IPS-18a (cell line): ENCODE measurements around the gene PLXNA4.

Experiments
- H3K27ac ChIP-seq: one replicate; pipeline ENCODE4 v1.5.1; 2013; ENCODE audit warnings: low read length
- H3K27me3 ChIP-seq: one replicate; pipeline ENCODE4 v1.6.1; 2013; ENCODE audit warnings: mild to moderate bottlenecking, low read length; ENCODE audit not compliant: control insufficient read depth, insufficient read depth
- H3K36me3 ChIP-seq: one replicate; pipeline ENCODE4 v1.6.1; 2013; ENCODE audit warnings: low read depth, low read length; ENCODE audit not compliant: control insufficient read depth
- H3K4me1 ChIP-seq: one replicate; pipeline ENCODE4 v1.6.1; 2013; ENCODE audit warnings: low read depth, low read length; ENCODE audit not compliant: control insufficient read depth
- H3K4me3 ChIP-seq: one replicate; pipeline ENCODE4 v1.5.1; 2013; ENCODE audit warnings: low read length
- H3K9ac ChIP-seq: one replicate; pipeline ENCODE4 v1.6.1; 2013; ENCODE audit warnings: mild to moderate bottlenecking, low read length, moderate library complexity
- H3K9me3 ChIP-seq: one replicate; pipeline ENCODE4 v1.6.1; 2013; ENCODE audit warnings: low read depth, low read length; ENCODE audit not compliant: control insufficient read depth

PLXNA4 gene

DNA sequence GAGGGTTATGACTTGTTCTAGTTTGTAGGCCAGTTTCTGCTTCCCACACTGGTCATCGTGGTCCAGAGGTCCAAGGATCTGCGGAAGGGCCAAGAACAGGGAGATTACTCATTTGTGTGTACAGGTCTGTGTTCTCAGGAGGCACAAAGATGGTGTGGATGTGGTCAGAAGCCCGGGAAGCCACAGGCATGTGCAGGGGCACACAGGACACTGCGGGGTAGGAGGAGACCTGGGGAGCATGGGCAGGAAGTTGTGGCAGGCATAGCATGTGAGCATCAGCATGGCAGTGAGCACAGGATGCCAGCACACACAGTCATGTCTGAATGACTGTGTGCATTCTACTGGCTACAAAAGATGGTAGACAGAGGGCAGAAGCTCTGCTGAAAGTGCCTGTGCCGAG, 445.8 kb downstream of the PLXNA4 start:
- Histone ChIP-seq H3K27me3 (no peaks in the 10 kb centered on the region), H3K27ac (no peak overlapping the region), H3K4me3 (no peak overlapping the region), H3K36me3 (no peaks in the 10 kb centered on the region), H3K9ac (no peak overlapping the region), H3K9me3 (no peaks in the 10 kb centered on the region), H3K4me1 (peaks cover 4% of the 10 kb centered on the region)

DNA sequence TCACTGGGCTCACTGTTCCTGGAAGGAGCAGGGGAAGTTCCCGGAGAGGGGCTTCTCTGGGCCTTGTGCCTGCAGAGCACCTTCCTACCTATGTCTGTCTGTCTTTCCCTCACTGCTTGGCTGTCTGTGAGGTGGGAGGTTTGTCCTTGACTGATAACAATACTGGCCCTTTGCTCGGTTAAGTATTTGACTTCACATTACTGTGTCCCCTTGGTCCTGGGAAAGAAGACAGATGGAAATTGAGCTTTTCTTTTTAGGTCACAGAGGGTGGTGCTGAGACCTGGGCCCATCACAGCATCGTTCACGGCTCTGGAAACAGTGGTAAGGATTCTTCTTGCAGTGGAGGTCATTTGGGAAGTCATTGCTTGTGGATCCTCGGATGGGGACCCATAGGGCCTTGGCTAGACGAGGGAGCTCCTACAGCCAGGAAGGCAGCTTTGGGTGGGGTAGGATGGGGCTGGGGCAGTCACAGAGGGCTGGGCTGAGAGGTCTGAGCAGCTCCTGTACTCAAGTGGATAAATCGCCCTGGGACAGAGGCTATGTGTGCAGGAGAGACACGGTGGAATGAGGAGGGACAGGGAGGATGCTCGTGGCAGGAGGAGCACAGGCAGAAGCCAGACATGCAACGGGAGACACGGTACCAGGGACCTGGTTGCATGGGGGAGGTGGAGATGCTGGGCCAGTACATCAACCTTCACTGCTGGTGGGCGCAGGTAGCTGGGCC, 450.2 kb downstream of the PLXNA4 start:
- Histone ChIP-seq H3K27ac (no peak overlapping the region), H3K9me3 (no peaks in the 10 kb centered on the region), H3K4me1 (no peaks in the 10 kb centered on the region)

DNA sequence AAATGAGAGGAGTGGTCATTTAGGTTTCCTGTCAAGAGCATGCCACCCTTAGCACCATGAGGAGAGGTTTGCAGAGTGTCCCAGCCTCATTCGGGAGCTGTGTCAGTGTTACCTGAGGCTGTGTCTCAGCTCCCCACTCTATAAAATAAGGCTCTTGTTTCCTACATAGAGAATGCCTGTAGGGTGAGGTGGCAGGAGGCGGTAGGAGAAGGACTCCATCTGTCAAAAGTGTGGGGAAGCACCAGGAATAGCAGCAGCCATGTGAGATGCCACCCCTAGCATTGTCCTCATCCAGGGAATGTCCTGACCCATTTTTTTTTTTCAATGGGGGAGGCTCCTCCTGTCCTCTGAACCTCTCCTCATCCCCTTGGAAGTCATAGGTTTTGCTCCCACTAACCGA, 451.2 kb downstream of the PLXNA4 start:
- Histone ChIP-seq H3K27ac (no peak overlapping the region), H3K4me3 (no peak overlapping the region), H3K9me3 (no peaks in the 10 kb centered on the region), H3K4me1 (no peaks in the 10 kb centered on the region), H3K36me3 (no peaks in the 10 kb centered on the region), H3K27me3 (no peaks in the 10 kb centered on the region), H3K9ac (no peak overlapping the region)

More for the DNA sequence above, 450.2 kb downstream of the PLXNA4 start:
- H3K36me3 ChIP-seq, result no peaks in the 10 kb centered on the region
- no peak overlapping the region for H3K9ac ChIP-seq
- no peaks in the 10 kb centered on the region for H3K27me3 ChIP-seq
- H3K4me3 ChIP-seq, result no peak overlapping the region

DNA sequence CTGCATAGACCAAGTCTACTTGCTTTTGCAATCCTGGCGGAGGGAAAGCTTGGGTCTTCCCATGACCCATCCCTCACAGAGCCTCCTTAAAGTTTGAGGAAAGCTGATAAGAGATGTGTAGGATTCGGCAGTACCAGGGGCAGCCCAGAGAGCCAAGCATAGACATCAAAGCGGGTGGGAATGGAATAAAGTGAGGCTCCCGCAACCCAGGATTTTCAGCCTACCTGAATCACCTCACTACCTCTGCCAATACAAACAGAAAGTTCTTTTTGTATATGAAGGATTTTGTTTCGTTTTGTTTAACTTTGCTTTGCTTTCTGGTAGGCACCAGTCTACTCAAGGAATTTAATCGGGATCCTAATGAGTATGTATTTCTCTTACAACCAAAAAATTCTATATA, 451.7 kb downstream of the PLXNA4 start:
- Histone ChIP-seq H3K27me3 (no peaks in the 10 kb centered on the region), H3K4me3 (no peak overlapping the region), H3K4me1 (no peaks in the 10 kb centered on the region), H3K9me3 (no peaks in the 10 kb centered on the region), H3K9ac (no peak overlapping the region), H3K36me3 (no peaks in the 10 kb centered on the region), H3K27ac (no peak overlapping the region)

DNA sequence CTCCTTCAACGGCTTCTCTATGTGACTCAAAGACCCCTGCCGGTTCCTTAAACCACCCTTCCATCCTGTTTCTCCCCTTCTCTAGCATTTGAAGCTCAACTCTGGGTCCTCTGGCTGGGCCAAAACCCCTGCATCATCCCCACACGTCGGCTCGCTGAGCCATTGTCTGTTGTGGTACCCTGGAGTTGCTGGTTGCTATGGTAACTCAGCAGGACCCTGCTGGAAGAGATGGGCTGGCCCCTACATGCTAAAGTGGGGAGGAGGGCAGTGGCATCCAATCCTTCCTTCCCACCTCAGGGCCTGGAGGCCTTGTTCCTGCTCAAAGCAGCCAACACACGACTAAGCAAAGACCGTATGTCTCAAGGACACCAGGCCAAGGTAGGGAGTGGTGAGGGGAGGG, 452.5 kb downstream of the PLXNA4 start:
- Histone ChIP-seq H3K27ac (no peak overlapping the region), H3K4me3 (no peak overlapping the region), H3K27me3 (no peaks in the 10 kb centered on the region), H3K4me1 (no peaks in the 10 kb centered on the region), H3K9me3 (no peaks in the 10 kb centered on the region), H3K36me3 (no peaks in the 10 kb centered on the region), H3K9ac (no peak overlapping the region)

DNA sequence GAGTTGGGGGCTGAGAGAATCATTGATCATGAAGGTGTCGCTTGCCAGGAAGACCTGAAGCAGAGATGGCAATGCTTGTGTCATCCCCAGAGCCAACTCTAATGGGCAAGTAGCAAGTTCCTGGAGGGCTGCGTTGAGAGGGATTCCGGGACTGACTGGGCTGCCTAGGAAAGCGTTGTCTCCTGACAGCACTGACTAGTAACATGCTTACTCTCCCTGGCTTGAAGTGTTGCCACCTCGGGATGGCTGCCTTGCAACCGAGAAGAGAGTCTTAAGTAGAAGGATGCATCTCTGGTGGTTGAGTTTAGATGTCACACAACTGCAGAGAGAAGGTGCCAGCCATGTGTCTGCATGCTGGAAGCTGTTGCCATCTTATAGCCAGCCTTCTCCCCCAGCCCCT, 453.4 kb downstream of the PLXNA4 start:
- H3K27me3 ChIP-seq, result no peaks in the 10 kb centered on the region
- no peak overlapping the region for H3K4me3 ChIP-seq
- no peaks in the 10 kb centered on the region for H3K9me3 ChIP-seq
- H3K36me3 ChIP-seq, result no peaks in the 10 kb centered on the region
- no peak overlapping the region for H3K9ac ChIP-seq
- no peaks in the 10 kb centered on the region for H3K4me1 ChIP-seq
- no peak overlapping the region for H3K27ac ChIP-seq

DNA sequence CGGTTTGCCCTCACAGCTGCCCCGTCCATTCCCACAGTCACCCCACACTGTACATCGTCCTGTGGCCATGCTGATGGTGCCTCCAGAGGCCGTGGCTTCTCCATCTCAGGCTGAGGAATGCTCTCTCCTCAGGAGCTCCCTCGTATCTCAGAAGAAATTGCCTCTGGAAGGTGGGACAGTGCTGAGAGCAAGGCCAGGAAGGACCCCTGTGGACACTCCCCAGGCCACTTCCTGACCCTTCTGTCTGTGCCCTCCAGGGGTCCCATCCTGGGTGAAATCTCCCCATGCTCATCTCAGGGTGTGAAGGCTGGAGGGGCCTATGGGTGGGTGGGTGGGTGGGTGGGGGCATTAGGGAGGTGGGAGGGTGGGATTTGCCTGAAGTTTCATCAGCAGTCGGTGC, 454.3 kb downstream of the PLXNA4 start:
- Histone ChIP-seq H3K27me3 (no peaks in the 10 kb centered on the region), H3K9ac (no peak overlapping the region), H3K27ac (no peak overlapping the region), H3K4me1 (no peaks in the 10 kb centered on the region), H3K9me3 (no peaks in the 10 kb centered on the region), H3K36me3 (no peaks in the 10 kb centered on the region), H3K4me3 (no peak overlapping the region)

DNA sequence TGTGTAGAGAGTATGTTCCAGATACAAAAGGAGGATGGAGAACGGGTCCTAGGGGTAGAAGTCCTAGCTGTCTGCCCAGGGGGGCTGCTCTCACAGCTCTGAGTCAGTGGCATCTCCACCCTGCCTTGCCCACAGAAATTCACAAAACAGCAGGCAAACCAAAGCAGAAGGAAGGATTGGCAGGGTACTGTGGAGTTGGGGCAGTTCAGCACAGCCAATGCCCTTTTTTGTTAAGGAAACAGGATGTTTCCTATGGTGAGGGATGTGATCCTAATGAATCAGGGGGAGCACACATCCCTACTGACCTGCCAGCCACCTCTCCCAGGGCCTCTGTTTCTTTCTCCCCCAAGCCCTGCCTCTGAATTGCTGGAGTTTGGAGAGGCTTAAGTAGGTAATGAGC, 457.6 kb downstream of the PLXNA4 start:
- H3K4me3 ChIP-seq, result no peak overlapping the region

DNA sequence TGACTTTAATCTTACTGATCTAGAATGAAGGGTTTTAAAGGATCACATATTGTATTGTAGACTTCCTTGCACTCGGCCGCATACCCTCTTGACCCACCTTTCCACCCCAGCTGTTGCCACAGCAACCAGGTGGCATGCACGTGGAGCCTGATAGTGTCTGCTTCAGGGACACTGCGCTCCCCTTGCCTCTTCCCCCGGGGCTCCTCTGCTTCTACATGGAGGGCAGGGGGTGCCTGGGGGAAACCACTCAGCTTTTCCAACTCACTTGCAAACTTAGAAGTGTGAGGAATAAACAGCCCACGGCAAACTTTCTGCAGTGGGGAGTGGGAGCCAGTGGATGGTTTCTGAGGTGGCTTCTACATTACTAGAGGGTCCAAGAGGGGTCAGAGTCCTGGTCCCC, 458.6 kb downstream of the PLXNA4 start:
- Histone ChIP-seq H3K9ac (no peak overlapping the region), H3K27me3 (no peaks in the 10 kb centered on the region), H3K27ac (no peak overlapping the region), H3K36me3 (no peaks in the 10 kb centered on the region), H3K4me1 (no peaks in the 10 kb centered on the region), H3K9me3 (no peaks in the 10 kb centered on the region), H3K4me3 (no peak overlapping the region)

More for the DNA sequence above, 457.6 kb downstream of the PLXNA4 start:
- no peak overlapping the region for H3K9ac ChIP-seq
- H3K9me3 ChIP-seq, result no peaks in the 10 kb centered on the region
- H3K4me1 ChIP-seq, result no peaks in the 10 kb centered on the region
- H3K36me3 ChIP-seq, result no peaks in the 10 kb centered on the region
- H3K27me3 ChIP-seq, result no peaks in the 10 kb centered on the region
- no peak overlapping the region for H3K27ac ChIP-seq

DNA sequence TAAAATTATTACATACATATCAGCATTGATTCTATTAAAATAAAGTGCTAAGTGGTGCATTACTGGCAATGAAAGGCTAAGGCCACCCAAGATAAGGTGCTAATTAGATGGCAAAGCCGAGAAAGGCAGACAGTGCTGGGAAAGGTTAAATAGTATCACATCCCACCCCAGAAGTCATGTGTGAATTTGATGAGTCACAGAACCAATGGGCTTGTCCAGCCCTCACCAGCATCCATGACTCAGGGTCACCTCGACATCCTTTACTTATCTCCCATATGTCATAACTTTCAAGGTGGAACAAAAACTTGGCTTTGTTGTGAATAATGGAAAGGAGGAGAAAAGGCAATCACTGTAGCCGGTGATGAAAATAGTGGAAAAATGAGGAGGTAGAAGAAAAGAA, 459.1 kb downstream of the PLXNA4 start:
- Histone ChIP-seq H3K27ac (no peak overlapping the region), H3K9me3 (no peaks in the 10 kb centered on the region), H3K27me3 (no peaks in the 10 kb centered on the region), H3K4me1 (no peaks in the 10 kb centered on the region), H3K36me3 (no peaks in the 10 kb centered on the region), H3K4me3 (no peak overlapping the region), H3K9ac (no peak overlapping the region)

DNA sequence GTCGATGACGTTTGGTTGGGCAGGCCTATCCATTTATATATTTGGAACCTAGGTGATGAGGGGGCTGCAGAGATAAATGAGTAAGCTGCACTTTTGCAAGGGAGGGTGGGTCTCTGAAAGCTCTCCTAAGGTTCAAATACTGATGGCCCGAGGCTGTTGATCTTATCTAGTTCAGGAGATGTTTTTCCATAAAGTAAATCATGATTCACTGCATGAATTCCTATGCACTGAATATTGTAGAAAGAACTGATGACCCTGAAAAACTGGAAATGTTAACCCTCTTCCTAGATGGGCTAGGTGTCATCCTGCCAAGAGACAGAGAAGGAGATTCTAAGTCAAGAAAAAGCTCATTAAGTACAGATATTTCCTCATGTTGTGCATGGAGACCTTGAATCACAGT, 459.9 kb downstream of the PLXNA4 start:
- Histone ChIP-seq H3K9me3 (no peaks in the 10 kb centered on the region), H3K27me3 (no peaks in the 10 kb centered on the region), H3K36me3 (no peaks in the 10 kb centered on the region), H3K4me1 (no peaks in the 10 kb centered on the region), H3K27ac (no peak overlapping the region), H3K4me3 (no peak overlapping the region), H3K9ac (no peak overlapping the region)

DNA sequence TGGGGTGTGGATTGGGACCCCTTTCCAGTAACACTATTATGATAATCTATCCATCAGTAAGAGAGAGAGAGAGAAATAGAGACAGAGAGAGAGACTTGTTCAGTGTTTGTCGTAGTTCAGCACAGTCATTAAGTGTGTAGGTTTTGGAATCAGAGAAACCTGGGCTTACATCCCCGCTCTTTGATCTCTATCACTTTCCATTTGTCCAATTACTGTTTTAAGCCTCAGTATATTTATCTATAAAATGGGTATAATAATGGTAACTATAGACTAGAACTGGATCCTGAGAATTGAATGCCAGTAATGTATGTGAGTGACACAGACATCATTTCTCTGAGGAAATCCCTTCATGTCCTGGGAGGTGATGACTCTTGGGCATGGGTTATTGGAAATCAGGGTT, 460.5 kb downstream of the PLXNA4 start:
- Histone ChIP-seq H3K36me3 (no peaks in the 10 kb centered on the region), H3K9me3 (no peaks in the 10 kb centered on the region), H3K27me3 (no peaks in the 10 kb centered on the region), H3K9ac (no peak overlapping the region), H3K27ac (no peak overlapping the region), H3K4me1 (no peaks in the 10 kb centered on the region), H3K4me3 (no peak overlapping the region)
